Measurements from ENCODE around the gene CSF2RB. TPM values are rescaled to one million over a fixed set of nuclear protein-coding genes. Genes with fewer than 3 reads are reported as not detected.

The CSF2RB gene
- total RNA-seq, 1 donor from 2014 or later = 0.05 TPM

GRCh38 chr22:36902143-36902926 is 11.1 kb upstream of the CSF2RB start:
- H3K36me3 Mint-ChIP-seq (ENCODE audit: low read depth) = peaks cover 1% of the 10 kb centered on the region

GRCh38 chr22:36904260-36904880 is 9.1 kb upstream of the CSF2RB start:
- Mint-ChIP-seq H3K4me1 (ENCODE audit: low read depth) (peaks cover 6% of the 10 kb centered on the region), H3K4me3 (ENCODE audit: unreplicated experiment) (no peak overlapping the region)

More at GRCh38 chr22:36902143-36902926, 11.1 kb upstream of the CSF2RB start:
- TF ChIP-seq CTCF (IDR thresholded peaks at IDR 0.05) = no peak
- Mint-ChIP-seq H3K4me1 (ENCODE audit: low read depth) (peaks cover 2% of the 10 kb centered on the region), H3K4me3 (ENCODE audit: unreplicated experiment) (no peak overlapping the region), H3K27ac (ENCODE audit: unreplicated experiment) (no peak overlapping the region), H3K9me3 (ENCODE audit: low read depth) (peaks cover 6% of the 10 kb centered on the region), H3K27me3 (ENCODE audit: low read depth) (peaks cover 35% of the 10 kb centered on the region)
- DNase-seq (ENCODE audit: low spot score) = no peak

GRCh38 chr22:36907253-36908195 is 5.9 kb upstream of the CSF2RB start:
- Mint-ChIP-seq H3K27ac (ENCODE audit: unreplicated experiment) (no peak overlapping the region), H3K4me1 (ENCODE audit: low read depth) (peaks cover 16% of the 10 kb centered on the region), H3K36me3 (ENCODE audit: low read depth) (no peaks in the 10 kb centered on the region), H3K4me3 (ENCODE audit: unreplicated experiment) (no peak overlapping the region), H3K9me3 (ENCODE audit: low read depth) (no peaks in the 10 kb centered on the region), H3K27me3 (ENCODE audit: low read depth) (peaks cover 10% of the 10 kb centered on the region)
- no peak for TF ChIP-seq CTCF (IDR thresholded peaks at IDR 0.05)
- no peak for DNase-seq (ENCODE audit: low spot score)

More at GRCh38 chr22:36904260-36904880, 9.1 kb upstream of the CSF2RB start:
- TF ChIP-seq CTCF (IDR thresholded peaks at IDR 0.05) = peak; percentile 35
- DNase-seq (ENCODE audit: low spot score) = no peak
- peaks cover 1% of the 10 kb centered on the region for H3K36me3 Mint-ChIP-seq (ENCODE audit: low read depth)
- H3K9me3 Mint-ChIP-seq (ENCODE audit: low read depth) = peaks cover 3% of the 10 kb centered on the region
- no peak overlapping the region for H3K27ac Mint-ChIP-seq (ENCODE audit: unreplicated experiment)
- peaks cover 23% of the 10 kb centered on the region for H3K27me3 Mint-ChIP-seq (ENCODE audit: low read depth)

GRCh38 chr22:36910461-36910860 is 3.0 kb upstream of the CSF2RB start:
- TF ChIP-seq CTCF (IDR thresholded peaks at IDR 0.05) = no peak
- Mint-ChIP-seq H3K4me3 (ENCODE audit: unreplicated experiment) (no peak overlapping the region), H3K4me1 (ENCODE audit: low read depth) (peaks cover 32% of the 10 kb centered on the region), H3K9me3 (ENCODE audit: low read depth) (no peaks in the 10 kb centered on the region), H3K36me3 (ENCODE audit: low read depth) (no peaks in the 10 kb centered on the region), H3K27me3 (ENCODE audit: low read depth) (peaks cover 1% of the 10 kb centered on the region), H3K27ac (ENCODE audit: unreplicated experiment) (no peak overlapping the region)
- DNase-seq (ENCODE audit: low spot score) = no peak

Measured in chondrocyte (in vitro differentiated cells).